Left forelimb (tissue), 1 donor: Measurements from ENCODE around the gene NUDT15.
"Not testable (repeated sequence)": the region's sequence is repeated elsewhere in the genome, so short reads cannot be mapped to it uniquely, and the experiment has no call there.

ENCODE experiments used
- DNase-seq: peaks from one replicate; pipeline ENCODE4 v3.0.0-alpha.2; 2018; ENCODE audit warnings: low spot score

The NUDT15 gene

GRCh38 chr13:48037346-48038173 lies at the start of gene NUDT15:
Gene NUDT15 (plus strand): TSS chr13:48037726. CDS start chr13:48037747, 21 bp downstream.
- peak; percentile 95 for DNase-seq

- no peak for DNase-seq
These were observed 47.1 kb upstream of the NUDT15 start for GRCh38 chr13:47990427-47990826.

GRCh38 chr13:47990920-47991466 lies 46.5 kb upstream of the NUDT15 start:
- no peak for DNase-seq

GRCh38 chr13:47991859-47992258 lies 45.7 kb upstream of the NUDT15 start:
- DNase-seq, result no peak

GRCh38 chr13:47997384-47997783 lies 40.1 kb upstream of the NUDT15 start:
- no peak for DNase-seq

- no peak for DNase-seq
These were observed 37.6 kb upstream of the NUDT15 start for GRCh38 chr13:47999973-48000372.

- peak; percentile 67 for DNase-seq
These were observed 36.9 kb upstream of the NUDT15 start for GRCh38 chr13:48000559-48001113.

GRCh38 chr13:48001114-48001881 lies 36.2 kb upstream of the NUDT15 start, which contains the start of gene SUCLA2:
Gene SUCLA2 (minus strand): TSS chr13:48001273. CDS start chr13:48001269, 4 bp downstream.
- peak; percentile 92 for DNase-seq

GRCh38 chr13:48001999-48002398 lies 35.5 kb upstream of the NUDT15 start:
- not testable (repeated sequence) for DNase-seq

DNA sequence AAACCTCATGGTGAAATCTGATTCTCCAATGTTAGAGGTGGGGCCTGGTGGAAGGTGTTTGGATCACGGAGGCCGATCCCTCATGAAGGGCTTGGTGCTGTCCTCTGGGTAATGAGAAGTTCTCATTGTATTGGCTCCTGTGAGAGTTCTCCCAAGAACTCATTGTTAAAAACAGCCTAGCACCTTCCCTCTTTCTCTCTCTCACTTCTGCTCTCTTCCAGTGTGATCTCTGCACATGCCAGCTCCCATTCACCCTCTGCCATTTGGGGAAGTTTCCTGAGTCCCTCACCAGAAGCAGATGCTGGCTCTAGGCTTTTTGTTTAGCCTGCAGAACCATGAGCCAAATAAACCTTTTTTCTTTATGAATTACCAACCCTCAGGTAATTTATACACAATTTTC lies 33.3 kb upstream of the NUDT15 start:
- no peak for DNase-seq

DNA sequence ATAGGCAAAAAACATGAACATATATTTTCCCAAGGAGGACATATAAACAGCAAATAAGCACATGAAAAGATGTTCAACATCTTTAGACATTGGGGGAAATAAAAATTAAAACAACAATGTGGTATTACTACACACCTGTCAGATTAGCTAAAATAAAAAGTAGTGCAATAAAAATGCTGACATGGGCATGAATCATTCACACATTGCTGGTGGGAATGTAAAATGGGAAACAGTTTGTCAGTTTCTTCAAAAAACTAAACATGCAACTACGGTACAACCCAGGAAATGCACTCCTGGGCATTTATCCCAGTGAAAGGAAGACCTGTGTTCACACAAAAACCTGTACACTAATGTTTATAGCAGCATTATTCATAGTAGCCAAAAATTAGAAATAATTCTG lies 31.1 kb upstream of the NUDT15 start:
- DNase-seq, result no peak

DNA sequence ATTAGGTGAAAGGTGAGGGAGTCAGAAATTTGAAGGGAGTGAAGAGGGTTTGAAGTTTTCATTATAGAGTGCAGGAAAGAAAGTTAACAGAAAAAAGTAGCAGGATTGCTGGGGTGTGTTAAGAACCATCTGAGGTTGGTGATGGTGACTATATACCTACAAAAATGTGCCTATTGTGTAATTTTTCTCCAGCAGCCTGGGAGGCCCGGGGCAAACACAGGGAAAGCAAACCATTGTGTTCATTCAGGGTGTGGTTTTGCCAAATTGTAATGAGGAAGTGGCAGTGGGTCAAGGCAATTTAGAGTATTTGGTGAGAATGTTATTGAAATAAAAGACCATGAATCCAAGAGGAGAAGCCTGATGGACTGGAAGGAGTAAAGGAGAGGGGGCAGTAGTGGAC lies 28.2 kb upstream of the NUDT15 start:
- DNase-seq, result no peak

- DNase-seq, result no peak
These were observed 26.8 kb upstream of the NUDT15 start for GRCh38 chr13:48010698-48011097.

DNA sequence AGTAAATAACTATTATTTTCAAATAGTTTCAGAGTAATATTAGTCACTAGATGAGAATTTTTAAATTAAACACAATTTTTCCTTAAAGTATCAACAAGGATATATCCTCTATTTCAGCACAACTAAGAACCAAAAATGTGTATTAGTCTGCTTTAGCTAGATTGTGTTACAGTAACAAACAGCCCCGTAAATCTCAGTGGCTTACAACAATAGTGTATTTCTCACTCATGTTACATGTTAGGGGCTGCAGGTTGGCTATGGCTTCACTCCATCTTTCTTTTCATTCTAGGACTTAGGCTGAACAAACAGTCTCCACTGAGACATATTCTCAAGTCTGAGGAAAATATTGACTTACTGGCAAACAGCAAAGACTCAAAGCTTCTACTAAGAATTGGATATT lies 24.9 kb upstream of the NUDT15 start:
- no peak for DNase-seq

DNA sequence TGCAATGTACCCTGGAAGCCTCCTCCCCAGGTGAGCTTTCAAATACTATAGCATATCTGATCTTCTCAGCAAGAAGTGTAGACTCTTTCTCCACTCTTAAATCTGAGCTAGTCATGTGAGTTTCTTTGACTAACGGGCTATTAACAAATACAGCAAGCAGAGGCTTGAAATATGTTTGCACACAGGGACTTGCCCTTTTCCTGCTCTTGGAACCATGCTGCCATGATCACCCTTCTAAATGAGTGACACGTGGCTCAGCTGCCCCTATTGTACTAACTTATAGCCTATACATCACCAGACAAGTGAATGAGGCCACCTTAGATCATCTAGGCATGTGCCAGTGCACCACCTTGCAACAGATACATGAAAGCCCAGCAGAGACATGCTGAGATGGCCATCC lies 23.2 kb upstream of the NUDT15 start:
- no peak for DNase-seq

- DNase-seq, result no peak
These were observed 18.9 kb upstream of the NUDT15 start for GRCh38 chr13:48018637-48019036.

DNA sequence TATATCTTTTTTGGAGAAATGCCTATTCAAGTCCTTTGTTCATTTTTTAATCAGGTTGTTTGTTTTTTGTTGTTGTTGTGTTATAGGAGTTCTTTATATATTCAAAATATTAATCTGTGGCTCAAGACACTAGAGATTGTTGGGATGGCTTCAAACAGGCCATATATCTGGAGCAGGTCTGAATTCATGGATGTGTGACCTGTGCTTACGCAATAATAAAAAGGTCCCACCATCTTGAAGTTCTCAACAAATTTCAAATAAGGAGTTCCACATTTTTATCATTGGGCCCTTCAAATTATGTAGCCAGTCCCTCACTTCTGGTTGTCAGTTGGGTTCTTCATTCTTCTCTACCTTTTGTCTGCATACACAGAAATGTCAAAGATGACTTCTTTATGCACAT lies 17.7 kb upstream of the NUDT15 start:
- DNase-seq, result no peak

DNA sequence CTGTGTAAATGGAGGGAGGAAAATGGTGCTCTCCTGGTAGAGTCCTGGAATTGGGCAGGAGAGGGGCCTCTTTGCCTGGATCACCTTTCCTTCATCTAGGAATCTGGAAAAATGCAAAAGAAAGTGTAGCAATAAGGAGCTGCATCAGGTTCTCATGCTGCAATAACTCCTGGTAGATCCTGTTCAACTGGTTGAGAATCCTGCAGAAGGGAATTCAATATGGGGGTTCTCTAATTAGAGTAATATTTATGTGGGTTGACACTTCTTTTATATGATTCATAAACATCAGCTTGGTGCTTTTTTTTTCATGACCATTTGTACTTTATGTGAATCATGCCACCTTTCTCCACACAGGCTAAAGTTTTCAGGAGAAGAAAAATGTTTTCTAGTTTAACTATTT lies 9.5 kb upstream of the NUDT15 start:
- no peak for DNase-seq

DNA sequence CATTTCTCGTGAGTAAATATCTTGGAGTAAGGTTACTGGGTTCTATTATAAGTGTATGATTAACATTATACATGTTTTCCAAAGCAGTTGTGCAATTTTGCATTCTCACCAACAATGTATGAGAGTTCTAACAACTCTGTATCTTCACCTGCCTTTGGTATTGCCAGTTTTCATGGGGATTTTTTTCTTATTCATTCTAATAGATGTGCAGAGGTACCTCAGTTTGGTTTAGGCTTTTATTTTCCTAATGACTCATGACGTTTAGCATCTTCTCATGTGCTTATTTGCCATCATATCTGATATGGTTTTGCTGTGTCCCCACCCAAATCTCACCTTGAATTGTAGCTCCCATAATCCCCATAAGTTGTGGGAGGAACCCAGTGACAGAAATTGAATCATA lies 7.7 kb upstream of the NUDT15 start:
- DNase-seq, result no peak

- DNase-seq, result no peak
These were observed 1.2 kb downstream of the NUDT15 start for GRCh38 chr13:48038761-48039160.

GRCh38 chr13:48040049-48040448 lies 2.5 kb downstream of the NUDT15 start:
- DNase-seq, result no peak

DNA sequence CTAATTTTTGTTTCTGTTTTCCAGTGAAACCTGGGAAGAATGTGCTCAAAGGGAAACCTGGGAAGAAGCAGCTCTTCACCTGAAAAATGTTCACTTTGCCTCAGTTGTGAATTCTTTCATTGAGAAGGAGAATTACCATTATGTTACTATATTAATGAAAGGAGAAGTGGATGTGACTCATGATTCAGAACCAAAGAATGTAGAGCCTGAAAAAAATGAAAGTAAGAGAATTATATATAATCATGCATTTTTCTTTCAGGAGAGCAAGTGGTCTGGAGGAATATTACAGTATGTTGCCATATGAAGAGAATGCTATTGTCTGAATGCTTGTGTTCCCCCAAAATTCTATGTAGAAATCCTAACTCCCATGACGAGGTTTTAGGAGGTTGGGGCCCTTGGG lies 3.4 kb downstream of the NUDT15 start:
- DNase-seq, result no peak

DNA sequence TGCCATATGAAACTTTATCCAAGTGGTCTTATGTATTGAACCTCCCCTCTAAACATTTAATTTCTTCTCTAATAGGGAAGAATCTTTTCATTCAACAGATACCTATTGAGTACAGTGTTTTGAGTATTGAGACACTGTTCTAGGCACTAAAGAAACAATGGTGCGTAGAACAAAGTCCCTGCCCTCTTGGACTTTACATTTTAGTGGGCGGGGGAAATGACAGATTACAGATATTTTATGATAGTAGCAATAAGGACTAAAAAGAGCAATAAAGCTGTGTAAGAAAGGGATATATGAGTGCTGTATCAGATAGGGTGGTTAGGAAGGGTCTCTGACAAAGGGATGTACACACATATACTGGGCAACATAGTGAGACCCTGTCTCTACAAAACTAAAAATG lies 5.4 kb downstream of the NUDT15 start:
- no peak for DNase-seq
